Neural progenitor cell (in vitro differentiated cells): ENCODE data around the gene SBF2. TPM values are rescaled to one million over a fixed set of nuclear protein-coding genes. Genes with fewer than 3 reads are reported as not detected.

ENCODE experiments used
- DNase-seq: peaks from one replicate; pipeline ENCODE4 v3.0.0-alpha.2; 2016; ENCODE audit warnings: low spot score
- H2AFZ ChIP-seq: fragments of 200-600 bp; sonication (generic); replicated peaks from 2 replicates; pipeline ENCODE4 v1.6.1; 2016; ENCODE audit warnings: antibody characterized with exemption
- H3F3A ChIP-seq: fragments of 200-600 bp; sonication (generic); 2 replicates; pipeline ENCODE4 v1.6.1; 2016; ENCODE audit warnings: antibody characterized with exemption, low read depth
- H3K27ac ChIP-seq: fragments of 200-600 bp; sonication (generic); 2 replicates; pipeline ENCODE4 v1.5.1; 2016; ENCODE audit warnings: mild to moderate bottlenecking
- H3K27me3 ChIP-seq: fragments of 200-600 bp; sonication (generic); 2 replicates; pipeline ENCODE4 v1.6.1; 2016; ENCODE audit warnings: mild to moderate bottlenecking, moderate library complexity
- H3K36me3 ChIP-seq: fragments of 200-600 bp; sonication (generic); 2 replicates; pipeline ENCODE4 v1.5.1; 2016
- H3K4me1 ChIP-seq: fragments of 200-600 bp; sonication (generic); 2 replicates; pipeline ENCODE4 v1.6.1; 2016; ENCODE audit warnings: mixed run types
- H3K4me2 ChIP-seq: fragments of 200-600 bp; sonication (generic); 2 replicates; pipeline ENCODE4 v1.6.1; 2016
- H3K4me3 ChIP-seq: fragments of 200-600 bp; sonication (generic); 2 replicates; pipeline ENCODE4 v1.5.1; 2016
- H3K79me2 ChIP-seq: fragments of 200-600 bp; sonication (generic); 2 replicates; pipeline ENCODE4 v1.6.1; 2016; ENCODE audit warnings: low read depth
- H3K9ac ChIP-seq: fragments of 200-600 bp; sonication (generic); 2 replicates; pipeline ENCODE4 v1.6.1; 2016
- H3K9me3 ChIP-seq: fragments of 200-600 bp; sonication (generic); 2 replicates; pipeline ENCODE4 v1.5.1; 2016; ENCODE audit warnings: low read depth
- H4K20me1 ChIP-seq: fragments of 200-600 bp; sonication (generic); 2 replicates; pipeline ENCODE4 v1.6.1; 2016; ENCODE audit warnings: low read depth
- H3K27ac Mint-ChIP-seq: 3 replicates; pipeline ENCODE4 v1.8.0; 2021; ENCODE audit warnings: mixed read lengths
- H3K27me3 Mint-ChIP-seq: 2 replicates; pipeline ENCODE4 v1.8.0; 2022; ENCODE audit warnings: low read depth, mild to moderate bottlenecking, inconsistent platforms, moderate library complexity, mixed read lengths; ENCODE audit not compliant: insufficient read depth
- H3K36me3 Mint-ChIP-seq: 3 replicates; pipeline ENCODE4 v1.8.0; 2021; ENCODE audit warnings: mixed read lengths
- H3K4me1 Mint-ChIP-seq: 3 replicates; pipeline ENCODE4 v1.8.0; 2021; ENCODE audit warnings: mixed read lengths
- H3K4me3 Mint-ChIP-seq: 3 replicates; pipeline ENCODE4 v1.8.0; 2021; ENCODE audit warnings: mild to moderate bottlenecking, moderate library complexity, mixed read lengths
- H3K9me3 Mint-ChIP-seq: 3 replicates; pipeline ENCODE4 v1.8.0; 2020; ENCODE audit warnings: mixed read lengths
- CTCF ChIP-seq: fragments of 200-600 bp; sonication (generic); IDR thresholded peaks from 2 replicates; pipeline ENCODE4 v1.5.1; 2017; ENCODE audit warnings: antibody characterized with exemption, mild to moderate bottlenecking
- EZH2 ChIP-seq: fragments of 200-600 bp; sonication (generic); IDR thresholded peaks from 2 replicates; pipeline ENCODE4 v1.6.1; 2017; ENCODE audit warnings: antibody characterized with exemption, mild to moderate bottlenecking, moderate library complexity
- EZH2phosphoT487 ChIP-seq: fragments of 200-600 bp; sonication (generic); IDR thresholded peaks from 2 replicates; pipeline ENCODE4 v1.6.1; 2017; ENCODE audit warnings: antibody characterized with exemption
- total RNA-seq: library from RNA; depleted of rRNA; stranded (reverse); fragments of >200 nt; gene quantifications from 2 replicates; pipeline ENCODE4 v1.2.3, GENCODE V29; 2015; ENCODE audit warnings: low replicate concordance

Gene SBF2
- total RNA-seq, 1 donor from 2014 or later: 48.2 TPM

GRCh38 chr11:9753021-9753420 is 541.0 kb downstream of the SBF2 start:
- no peak for DNase-seq
- no peak overlapping the region for H3K4me3 ChIP-seq
- Mint-ChIP-seq H3K9me3 (no peaks in the 10 kb centered on the region), H3K27me3 (peaks cover 8% of the 10 kb centered on the region), H3K4me3 (no peak overlapping the region), H3K4me1 (peaks cover 26% of the 10 kb centered on the region), H3K36me3 (peaks cover 12% of the 10 kb centered on the region), H3K27ac (no peak overlapping the region)
- no peaks in the 10 kb centered on the region for H3F3A ChIP-seq
- no peak overlapping the region for H3K4me2 ChIP-seq
- no peak overlapping the region for H2AFZ ChIP-seq
- H3K4me1 ChIP-seq: peaks cover 9% of the 10 kb centered on the region
- no peaks in the 10 kb centered on the region for H3K79me2 ChIP-seq
- H3K27me3 ChIP-seq: no peaks in the 10 kb centered on the region
- H3K9ac ChIP-seq: no peak overlapping the region
- no peaks in the 10 kb centered on the region for H3K9me3 ChIP-seq
- TF ChIP-seq EZH2phosphoT487 (no peak), EZH2 (no peak), CTCF (no peak)
- no peaks in the 10 kb centered on the region for H4K20me1 ChIP-seq
- no peaks in the 10 kb centered on the region for H3K36me3 ChIP-seq
- no peak overlapping the region for H3K27ac ChIP-seq

GRCh38 chr11:9752091-9752490 is 541.9 kb downstream of the SBF2 start:
- Histone ChIP-seq H3K27ac (no peak overlapping the region), H3K4me2 (no peak overlapping the region), H3K9me3 (no peaks in the 10 kb centered on the region), H4K20me1 (no peaks in the 10 kb centered on the region), H3F3A (no peaks in the 10 kb centered on the region), H3K4me3 (no peak overlapping the region), H3K9ac (no peak overlapping the region), H2AFZ (no peak overlapping the region), H3K36me3 (no peaks in the 10 kb centered on the region), H3K4me1 (peaks cover 9% of the 10 kb centered on the region), H3K79me2 (no peaks in the 10 kb centered on the region), H3K27me3 (no peaks in the 10 kb centered on the region)
- Mint-ChIP-seq H3K9me3 (no peaks in the 10 kb centered on the region), H3K4me1 (peaks cover 31% of the 10 kb centered on the region), H3K27ac (no peak overlapping the region), H3K27me3 (peaks cover 8% of the 10 kb centered on the region), H3K36me3 (peaks cover 13% of the 10 kb centered on the region), H3K4me3 (no peak overlapping the region)
- no peak for DNase-seq
- TF ChIP-seq EZH2phosphoT487 (no peak), CTCF (no peak), EZH2 (no peak)

GRCh38 chr11:9750551-9750950 is 543.5 kb downstream of the SBF2 start:
- peaks cover 13% of the 10 kb centered on the region for H3K36me3 Mint-ChIP-seq
- H3K4me3 Mint-ChIP-seq: no peak overlapping the region
- Histone ChIP-seq H3K27ac (no peak overlapping the region), H3K4me2 (no peak overlapping the region), H3K79me2 (no peaks in the 10 kb centered on the region), H3F3A (no peaks in the 10 kb centered on the region), H3K9me3 (no peaks in the 10 kb centered on the region), H3K27me3 (no peaks in the 10 kb centered on the region), H3K4me3 (no peak overlapping the region), H3K36me3 (no peaks in the 10 kb centered on the region), H2AFZ (no peak overlapping the region), H4K20me1 (no peaks in the 10 kb centered on the region), H3K9ac (no peak overlapping the region), H3K4me1 (peaks cover 9% of the 10 kb centered on the region)
- no peak for TF ChIP-seq EZH2
- no peak for DNase-seq
- peaks cover 26% of the 10 kb centered on the region for H3K4me1 Mint-ChIP-seq
- no peak overlapping the region for H3K27ac Mint-ChIP-seq
- H3K27me3 Mint-ChIP-seq: peaks cover 2% of the 10 kb centered on the region
- no peaks in the 10 kb centered on the region for H3K9me3 Mint-ChIP-seq

- H3K27me3 ChIP-seq: no peaks in the 10 kb centered on the region
- no peaks in the 10 kb centered on the region for H3K9me3 ChIP-seq
- Mint-ChIP-seq H3K27ac (no peak overlapping the region), H3K36me3 (peaks cover 16% of the 10 kb centered on the region), H3K9me3 (peaks cover 2% of the 10 kb centered on the region), H3K4me1 (peaks cover 14% of the 10 kb centered on the region), H3K27me3 (peaks cover 2% of the 10 kb centered on the region), H3K4me3 (no peak overlapping the region)
- H4K20me1 ChIP-seq: no peaks in the 10 kb centered on the region
- no peaks in the 10 kb centered on the region for H3K79me2 ChIP-seq
- no peak overlapping the region for H3K9ac ChIP-seq
- H3F3A ChIP-seq: no peaks in the 10 kb centered on the region
- TF ChIP-seq CTCF: peak; percentile 62
- TF ChIP-seq EZH2phosphoT487: no peak
- no peaks in the 10 kb centered on the region for H3K36me3 ChIP-seq
- DNase-seq: peak; percentile 65
- H3K4me2 ChIP-seq: no peak overlapping the region
- peaks cover 3% of the 10 kb centered on the region for H3K4me1 ChIP-seq
- H3K27ac ChIP-seq: no peak overlapping the region
- H3K4me3 ChIP-seq: no peak overlapping the region
- no peak overlapping the region for H2AFZ ChIP-seq
Observed at GRCh38 chr11:9748361-9748970, 545.6 kb downstream of the SBF2 start.
